ENCODE data around the gene GRAMD4. TPM values are rescaled to one million over a fixed set of nuclear protein-coding genes. Genes with fewer than 3 reads are reported as not detected.

The GRAMD4 gene
- total RNA-seq, 2 experiments from 2014 or later = 52.9 to 54.8 TPM

- Mint-ChIP-seq H3K4me1 (peaks cover 58% of the 10 kb centered on the region), H3K27me3 (no peaks in the 10 kb centered on the region), H3K9me3 (no peaks in the 10 kb centered on the region), H3K27ac (peak overlapping the region; percentile 87), H3K4me3 (peak overlapping the region; percentile 76), H3K36me3 (ENCODE audit: low read depth) (no peaks in the 10 kb centered on the region)
- DNase-seq = peak; percentile 34
- CTCF ChIA-PET = no interaction called here
- POLR2A ChIA-PET = interaction anchor here (1.8 to 2.4 kb wide), 2 partner anchors 9 to 176 kb away, joined by 4 to 8 read pairs; partner anchors contain the start of gene TBC1D22A
Observed at GRCh38 chr22:46587061-46587460, 33.1 kb upstream of the GRAMD4 start.

- Mint-ChIP-seq H3K27me3 (no peaks in the 10 kb centered on the region), H3K9me3 (no peaks in the 10 kb centered on the region), H3K27ac (peak overlapping the region; percentile 87), H3K4me3 (peak overlapping the region; percentile 76), H3K4me1 (peaks cover 59% of the 10 kb centered on the region), H3K36me3 (ENCODE audit: low read depth) (no peaks in the 10 kb centered on the region)
- POLR2A ChIA-PET = interaction anchor here (0.6 to 3.9 kb wide), 4 partner anchors 10 to 1415 kb away, joined by 3 to 17 read pairs (median 6); partner anchors contain the start of gene TBC1D22A
- DNase-seq = peak; percentile 60
- CTCF ChIA-PET = interaction anchor here (1.2 to 1.3 kb wide), 2 partner anchors 16 to 24 kb away, joined by 4 to 6 read pairs; no protein-coding TSS in a partner anchor
Observed at GRCh38 chr22:46587492-46588278, 32.5 kb upstream of the GRAMD4 start.

DNA sequence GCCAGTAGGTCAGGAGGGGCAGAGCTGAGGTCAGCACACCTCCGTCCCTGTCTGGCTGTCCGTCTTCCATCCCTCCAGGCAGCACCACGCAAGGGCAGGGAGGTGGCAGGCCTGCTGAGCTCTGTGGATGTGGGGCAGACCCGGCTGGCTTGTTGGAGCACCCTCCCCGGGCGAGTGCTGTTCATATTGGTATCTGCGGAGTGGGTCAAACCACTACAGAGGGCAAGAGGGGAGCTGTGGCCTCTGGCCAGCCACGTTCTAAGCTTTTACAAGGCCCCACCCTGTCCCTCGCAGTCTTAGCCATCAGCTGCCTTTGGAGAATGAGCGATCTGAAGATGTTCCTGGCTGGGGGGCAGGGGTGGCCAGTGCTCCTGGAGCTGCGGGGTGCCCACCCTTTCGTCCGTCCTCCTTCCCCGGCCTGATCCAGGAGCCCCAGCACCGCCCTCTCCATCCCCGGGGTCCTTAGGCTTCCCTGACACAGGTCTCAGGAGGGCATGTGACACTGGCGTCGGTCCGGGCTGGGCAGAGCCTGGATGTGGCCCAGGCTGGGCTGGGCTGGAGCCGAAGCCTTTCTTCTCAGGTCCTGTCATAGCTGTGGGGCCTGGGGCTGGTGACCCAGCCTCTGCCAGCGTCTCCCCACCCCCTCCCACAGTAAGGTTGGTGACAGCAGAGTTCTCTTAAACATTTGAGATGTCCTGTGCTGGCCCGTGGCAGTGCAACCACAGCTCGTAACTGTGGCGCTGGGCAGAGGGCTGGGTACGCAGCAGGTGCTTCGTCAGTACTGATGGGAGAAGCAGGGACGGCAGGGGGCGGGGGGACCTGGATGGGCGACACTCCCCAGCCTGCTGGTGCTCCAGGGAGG lies 31.7 kb upstream of the GRAMD4 start:
- peaks cover 64% of the 10 kb centered on the region for H3K4me1 Mint-ChIP-seq
- ChIA-PET POLR2A (interaction anchor here (0.6 to 3.9 kb wide), 4 partner anchors 11 to 1415 kb away, joined by 3 to 17 read pairs (median 6); partner anchors contain the start of gene TBC1D22A), CTCF (interaction anchor here (0.6 to 1.3 kb wide), 3 partner anchors 15 to 26 kb away, joined by 3 to 6 read pairs (median 4); no protein-coding TSS in a partner anchor)
- no peaks in the 10 kb centered on the region for H3K36me3 Mint-ChIP-seq (ENCODE audit: low read depth)
- peak overlapping the region; percentile 76 for H3K4me3 Mint-ChIP-seq
- H3K27me3 Mint-ChIP-seq = no peaks in the 10 kb centered on the region
- no peak for DNase-seq
- peak overlapping the region; percentile 77 for H3K27ac Mint-ChIP-seq
- H3K9me3 Mint-ChIP-seq = no peaks in the 10 kb centered on the region

DNA sequence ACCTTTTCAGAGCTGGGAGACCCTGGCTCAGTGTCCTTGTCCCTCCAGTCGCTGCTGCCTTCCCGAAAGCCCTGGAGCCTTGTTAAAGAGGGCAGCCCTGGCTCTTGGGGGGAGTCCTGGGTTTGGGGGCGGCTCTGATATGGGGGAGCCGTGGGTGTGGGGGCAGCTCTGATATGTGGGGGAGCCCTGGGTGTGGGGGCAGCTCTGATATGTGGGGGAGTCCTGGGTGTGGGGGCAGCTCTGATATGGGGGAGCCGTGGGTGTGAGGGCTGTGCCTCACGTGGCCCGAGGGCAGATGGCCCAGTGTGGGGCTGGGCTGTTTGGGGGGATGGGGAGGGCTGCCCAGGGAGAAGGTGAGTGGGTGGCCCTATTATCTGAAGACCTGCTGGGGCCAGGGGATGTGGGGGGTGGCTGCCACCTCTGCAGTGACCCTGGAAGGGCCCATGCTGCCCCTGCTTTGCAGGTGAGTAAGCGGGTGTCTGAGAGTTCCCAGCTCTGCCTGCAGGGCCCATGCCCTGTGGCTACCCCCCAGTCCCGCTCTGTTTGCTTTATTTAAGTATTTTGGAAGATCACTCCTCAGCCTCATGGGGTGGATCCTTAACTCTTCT lies 30.9 kb upstream of the GRAMD4 start:
- no peak overlapping the region for H3K4me3 Mint-ChIP-seq
- H3K27ac Mint-ChIP-seq = peak overlapping the region; percentile 31
- POLR2A ChIA-PET = interaction anchor here (2.4 to 3.9 kb wide), 2 partner anchors 11 to 24 kb away, joined by 8 to 17 read pairs; no protein-coding TSS in a partner anchor
- H3K36me3 Mint-ChIP-seq (ENCODE audit: low read depth) = no peaks in the 10 kb centered on the region
- H3K27me3 Mint-ChIP-seq = no peaks in the 10 kb centered on the region
- no peaks in the 10 kb centered on the region for H3K9me3 Mint-ChIP-seq
- DNase-seq = no peak
- peaks cover 64% of the 10 kb centered on the region for H3K4me1 Mint-ChIP-seq
- CTCF ChIA-PET = interaction anchor here (0.6 to 1.3 kb wide), 3 partner anchors 14 to 26 kb away, joined by 3 to 6 read pairs (median 4); no protein-coding TSS in a partner anchor

GRCh38 chr22:46589871-46590271 lies 30.3 kb upstream of the GRAMD4 start:
- POLR2A ChIA-PET = interaction anchor here (3.9 kb wide), 1 partner anchor 23 kb away, joined by 17 read pairs; no protein-coding TSS in a partner anchor
- Mint-ChIP-seq H3K27ac (peak overlapping the region; percentile 35), H3K4me3 (no peak overlapping the region), H3K27me3 (no peaks in the 10 kb centered on the region), H3K36me3 (ENCODE audit: low read depth) (no peaks in the 10 kb centered on the region), H3K9me3 (no peaks in the 10 kb centered on the region), H3K4me1 (peaks cover 64% of the 10 kb centered on the region)
- CTCF ChIA-PET = interaction anchor here (2.6 kb wide), 1 partner anchor 27 kb away, joined by 14 read pairs; no protein-coding TSS in a partner anchor
- no peak for DNase-seq

DNA sequence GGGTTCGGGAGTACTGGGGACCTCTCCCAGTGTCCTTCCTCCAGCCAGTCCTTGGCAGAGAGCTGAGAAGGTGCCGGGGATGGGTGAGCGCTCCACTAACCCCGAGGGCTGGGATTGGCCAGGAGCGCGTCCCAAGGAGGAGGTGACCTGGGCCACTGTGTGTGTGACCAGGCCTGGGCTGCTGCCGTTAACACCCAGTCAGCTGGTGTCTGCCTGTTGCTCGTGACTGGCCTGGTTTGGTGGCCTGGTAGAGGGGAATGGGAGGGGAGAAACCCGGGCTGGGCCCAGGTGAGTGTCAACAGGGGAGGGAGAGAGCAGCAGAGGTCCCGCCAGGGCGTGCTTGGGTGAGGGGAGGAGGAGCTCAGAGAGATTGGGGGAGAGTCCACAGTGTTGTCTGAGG lies 29.9 kb upstream of the GRAMD4 start:
- Mint-ChIP-seq H3K4me1 (peaks cover 66% of the 10 kb centered on the region), H3K4me3 (no peak overlapping the region), H3K27ac (no peak overlapping the region), H3K9me3 (no peaks in the 10 kb centered on the region), H3K27me3 (no peaks in the 10 kb centered on the region), H3K36me3 (ENCODE audit: low read depth) (no peaks in the 10 kb centered on the region)
- ChIA-PET CTCF (interaction anchor here (2.6 kb wide), 1 partner anchor 27 kb away, joined by 14 read pairs; no protein-coding TSS in a partner anchor), POLR2A (interaction anchor here (3.9 kb wide), 1 partner anchor 23 kb away, joined by 17 read pairs; no protein-coding TSS in a partner anchor)
- DNase-seq = no peak

DNA sequence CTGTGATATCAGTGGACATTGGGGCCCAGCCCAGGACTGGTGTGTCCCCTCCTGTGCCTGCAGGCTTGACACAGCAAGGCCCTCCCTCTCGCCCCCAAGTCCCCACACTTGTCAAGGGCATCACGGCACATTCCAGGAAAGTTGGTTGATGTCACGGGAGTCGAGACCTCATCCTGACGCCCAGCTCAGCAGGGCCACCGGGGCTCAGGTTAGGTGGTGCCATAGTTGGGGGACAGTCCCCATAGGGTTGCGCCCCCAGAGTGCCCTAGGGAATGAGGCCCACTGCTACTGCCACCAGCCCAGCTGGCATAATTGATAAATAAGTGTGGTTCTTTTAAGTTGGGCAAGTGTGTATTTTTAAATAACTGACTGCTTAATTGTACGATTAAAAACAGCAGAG lies 28.3 kb upstream of the GRAMD4 start:
- Mint-ChIP-seq H3K4me3 (peak overlapping the region; percentile 21), H3K27me3 (no peaks in the 10 kb centered on the region), H3K36me3 (ENCODE audit: low read depth) (no peaks in the 10 kb centered on the region), H3K4me1 (peaks cover 57% of the 10 kb centered on the region), H3K9me3 (no peaks in the 10 kb centered on the region), H3K27ac (peak overlapping the region; percentile 83)
- no peak for DNase-seq
- CTCF ChIA-PET = interaction anchor here (2.6 kb wide), 1 partner anchor 29 kb away, joined by 14 read pairs; no protein-coding TSS in a partner anchor
- POLR2A ChIA-PET = interaction anchor here (2.8 kb wide), 1 partner anchor 22 kb away, joined by 15 read pairs; no protein-coding TSS in a partner anchor

GRCh38 chr22:46592390-46592872 lies 27.8 kb upstream of the GRAMD4 start:
- no peaks in the 10 kb centered on the region for H3K27me3 Mint-ChIP-seq
- ChIA-PET CTCF (interaction anchor here (2.6 kb wide), 1 partner anchor 29 kb away, joined by 14 read pairs; no protein-coding TSS in a partner anchor), POLR2A (interaction anchor here (2.8 kb wide), 1 partner anchor 21 kb away, joined by 15 read pairs; no protein-coding TSS in a partner anchor)
- H3K36me3 Mint-ChIP-seq (ENCODE audit: low read depth) = no peaks in the 10 kb centered on the region
- DNase-seq = peak; percentile 77
- peak overlapping the region; percentile 83 for H3K27ac Mint-ChIP-seq
- no peaks in the 10 kb centered on the region for H3K9me3 Mint-ChIP-seq
- H3K4me1 Mint-ChIP-seq = peaks cover 52% of the 10 kb centered on the region
- peak overlapping the region; percentile 51 for H3K4me3 Mint-ChIP-seq

- no peak for DNase-seq
- no peaks in the 10 kb centered on the region for H3K36me3 Mint-ChIP-seq (ENCODE audit: low read depth)
- POLR2A ChIA-PET = interaction anchor here (2.8 kb wide), 1 partner anchor 20 kb away, joined by 15 read pairs; no protein-coding TSS in a partner anchor
Observed at GRCh38 chr22:46593211-46593681, 26.9 kb upstream of the GRAMD4 start.

GRCh38 chr22:46593996-46594946 lies 25.9 kb upstream of the GRAMD4 start:
- no peak for DNase-seq
- H3K4me3 Mint-ChIP-seq = no peak overlapping the region
- H3K27me3 Mint-ChIP-seq = no peaks in the 10 kb centered on the region
- ChIA-PET CTCF (no interaction called here), POLR2A (interaction anchor here (1.7 to 2.8 kb wide), 2 partner anchors 19 kb away, joined by 7 to 15 read pairs; no protein-coding TSS in a partner anchor)
- no peak overlapping the region for H3K27ac Mint-ChIP-seq
- no peaks in the 10 kb centered on the region for H3K9me3 Mint-ChIP-seq
- no peaks in the 10 kb centered on the region for H3K36me3 Mint-ChIP-seq (ENCODE audit: low read depth)
- H3K4me1 Mint-ChIP-seq = peaks cover 36% of the 10 kb centered on the region

More at GRCh38 chr22:46593211-46593681, 26.9 kb upstream of the GRAMD4 start:
- no peaks in the 10 kb centered on the region for H3K27me3 Mint-ChIP-seq
- peak overlapping the region; percentile 83 for H3K27ac Mint-ChIP-seq
- H3K9me3 Mint-ChIP-seq = no peaks in the 10 kb centered on the region
- no peak overlapping the region for H3K4me3 Mint-ChIP-seq
- CTCF ChIA-PET = no interaction called here
- H3K4me1 Mint-ChIP-seq = peaks cover 45% of the 10 kb centered on the region

DNA sequence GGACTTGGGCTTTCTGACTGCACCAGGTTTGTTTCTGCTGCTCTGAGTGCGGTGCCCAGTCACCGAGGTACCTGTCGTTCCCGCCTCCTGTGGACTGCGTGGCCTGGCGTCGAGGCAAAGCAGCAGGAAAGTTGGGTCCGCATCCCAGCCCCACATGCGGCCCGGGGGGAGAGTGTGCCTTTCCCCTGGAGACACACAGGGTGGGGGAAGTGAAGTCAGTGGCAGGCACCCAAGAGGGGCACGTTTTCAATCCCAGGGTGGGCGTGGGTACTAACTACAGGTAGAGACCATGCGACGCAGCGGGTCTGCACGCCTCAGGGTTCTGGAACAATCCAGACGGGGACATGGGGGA lies 25.3 kb upstream of the GRAMD4 start:
- DNase-seq = no peak
- Mint-ChIP-seq H3K4me3 (no peak overlapping the region), H3K4me1 (peaks cover 30% of the 10 kb centered on the region), H3K36me3 (ENCODE audit: low read depth) (no peaks in the 10 kb centered on the region), H3K27ac (no peak overlapping the region), H3K27me3 (no peaks in the 10 kb centered on the region), H3K9me3 (no peaks in the 10 kb centered on the region)
- CTCF ChIA-PET = no interaction called here
- POLR2A ChIA-PET = interaction anchor here (1.7 kb wide), 1 partner anchor 18 kb away, joined by 7 read pairs; no protein-coding TSS in a partner anchor
